HG03575 (cell line): ENCODE data around the gene RNF17.

Source experiments
- ATAC-seq: cut with Tn5 transposase; IDR thresholded peaks from one replicate; pipeline ENCODE4 v1.9.1; 2021; ENCODE audit not compliant: unreplicated experiment, insufficient number of reproducible peaks, low FRiP score; ENCODE audit errors: extremely low read depth

RNF17 gene

GRCh38 chr13:24887759-24888158 lies 123.8 kb downstream of the RNF17 start:
- ATAC-seq: no peak

GRCh38 chr13:24888291-24888931 lies 124.4 kb downstream of the RNF17 start:
- no peak for ATAC-seq

GRCh38 chr13:24890256-24890655 lies 126.3 kb downstream of the RNF17 start:
- no peak for ATAC-seq

GRCh38 chr13:24891476-24892108 lies 127.6 kb downstream of the RNF17 start:
- ATAC-seq: no peak

GRCh38 chr13:24892829-24893228 lies 128.9 kb downstream of the RNF17 start:
- ATAC-seq: no peak

- ATAC-seq: no peak
Observed at GRCh38 chr13:24893863-24894262, 129.9 kb downstream of the RNF17 start.

- no peak for ATAC-seq
Observed at GRCh38 chr13:24894277-24894971, 130.5 kb downstream of the RNF17 start.

- no peak for ATAC-seq
Observed at GRCh38 chr13:24894972-24895300, 131.0 kb downstream of the RNF17 start.

- ATAC-seq: no peak
Observed at GRCh38 chr13:24896061-24896460, 132.1 kb downstream of the RNF17 start.

GRCh38 chr13:24897293-24897692 lies 133.3 kb downstream of the RNF17 start:
- no peak for ATAC-seq

GRCh38 chr13:24899601-24900000 lies 135.6 kb downstream of the RNF17 start:
- no peak for ATAC-seq

GRCh38 chr13:24900507-24900906 lies 136.5 kb downstream of the RNF17 start:
- peak; percentile 63 for ATAC-seq

- ATAC-seq: no peak
Observed at GRCh38 chr13:24905242-24905641, 141.3 kb downstream of the RNF17 start.

- no peak for ATAC-seq
Observed at GRCh38 chr13:24906268-24906667, 142.3 kb downstream of the RNF17 start.

- ATAC-seq: no peak
Observed at GRCh38 chr13:24910502-24911132, 146.6 kb downstream of the RNF17 start.

- no peak for ATAC-seq
Observed at GRCh38 chr13:24911133-24911908, 147.4 kb downstream of the RNF17 start.

- no peak for ATAC-seq
Observed at GRCh38 chr13:24916464-24916863, 152.5 kb downstream of the RNF17 start.

GRCh38 chr13:24921003-24921402 lies 157.0 kb downstream of the RNF17 start:
- no peak for ATAC-seq

GRCh38 chr13:24921881-24922280 lies 157.9 kb downstream of the RNF17 start:
- ATAC-seq: no peak
